Astrocyte (in vitro differentiated cells and primary cell): ENCODE data around the gene ASB8.

Source experiments
- EZH2 ChIP-seq: IDR thresholded peaks from 2 replicates; pipeline ENCODE4 v1.6.1; 2012; ENCODE audit warnings: mild to moderate bottlenecking, low read length, inconsistent platforms; ENCODE audit not compliant: insufficient read depth
- TF ChIP-seq, protein P1 (sequence below): IDR thresholded peaks from 2 replicates; pipeline ENCODE4 v1.5.1; 2011; ENCODE audit warnings: low read depth, mild to moderate bottlenecking, inconsistent platforms, low read length, moderate library complexity; ENCODE audit not compliant: insufficient read depth

DNA sequence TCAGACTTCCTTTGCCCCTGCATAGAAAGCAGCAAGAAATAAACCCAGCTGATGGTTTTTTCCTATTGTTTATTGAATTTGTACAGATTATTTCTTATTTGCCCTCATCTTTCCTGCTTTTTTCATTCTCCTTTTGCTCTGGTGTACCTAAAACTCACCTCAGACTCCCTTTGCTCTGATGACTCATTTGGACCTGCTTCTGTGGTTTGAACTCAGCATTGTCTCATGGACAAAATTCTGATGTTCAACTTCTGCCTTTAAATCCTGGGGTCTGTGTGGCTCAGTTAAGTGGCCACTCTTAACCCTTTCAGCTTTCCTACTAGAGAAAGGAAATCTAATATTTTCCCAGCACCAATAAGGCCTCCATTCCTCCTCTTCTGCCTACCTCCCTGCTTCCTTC is 47.9 kb downstream of the ASB8 start:
- TF ChIP-seq, protein P1, sequence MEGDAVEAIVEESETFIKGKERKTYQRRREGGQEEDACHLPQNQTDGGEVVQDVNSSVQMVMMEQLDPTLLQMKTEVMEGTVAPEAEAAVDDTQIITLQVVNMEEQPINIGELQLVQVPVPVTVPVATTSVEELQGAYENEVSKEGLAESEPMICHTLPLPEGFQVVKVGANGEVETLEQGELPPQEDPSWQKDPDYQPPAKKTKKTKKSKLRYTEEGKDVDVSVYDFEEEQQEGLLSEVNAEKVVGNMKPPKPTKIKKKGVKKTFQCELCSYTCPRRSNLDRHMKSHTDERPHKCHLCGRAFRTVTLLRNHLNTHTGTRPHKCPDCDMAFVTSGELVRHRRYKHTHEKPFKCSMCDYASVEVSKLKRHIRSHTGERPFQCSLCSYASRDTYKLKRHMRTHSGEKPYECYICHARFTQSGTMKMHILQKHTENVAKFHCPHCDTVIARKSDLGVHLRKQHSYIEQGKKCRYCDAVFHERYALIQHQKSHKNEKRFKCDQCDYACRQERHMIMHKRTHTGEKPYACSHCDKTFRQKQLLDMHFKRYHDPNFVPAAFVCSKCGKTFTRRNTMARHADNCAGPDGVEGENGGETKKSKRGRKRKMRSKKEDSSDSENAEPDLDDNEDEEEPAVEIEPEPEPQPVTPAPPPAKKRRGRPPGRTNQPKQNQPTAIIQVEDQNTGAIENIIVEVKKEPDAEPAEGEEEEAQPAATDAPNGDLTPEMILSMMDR, result no peak
- no peak for TF ChIP-seq EZH2
